H9 (cell line): ENCODE measurements around the gene TRAK2. TPM values are rescaled to one million over a fixed set of nuclear protein-coding genes. Genes with fewer than 3 reads are reported as not detected.

Experiments
- DNase-seq: peaks from one replicate; pipeline ENCODE4 v3.0.0-alpha.2; 2017
- H2AFZ ChIP-seq: one replicate; pipeline ENCODE4 v1.6.1; 2013; ENCODE audit warnings: mild to moderate bottlenecking, low read length, control low read depth, moderate library complexity
- H2AK5ac ChIP-seq: 2 replicates; pipeline ENCODE4 v1.6.1; 2013; ENCODE audit warnings: low read length, control low read depth, mixed read lengths; ENCODE audit not compliant: insufficient read length
- H2BK120ac ChIP-seq: one replicate; pipeline ENCODE4 v1.6.1; 2013; ENCODE audit warnings: low read depth, mild to moderate bottlenecking, low read length, control low read depth, inconsistent platforms; ENCODE audit not compliant: poor library complexity, severe bottlenecking
- H2BK12ac ChIP-seq: 2 replicates; pipeline ENCODE4 v1.6.1; 2013; ENCODE audit warnings: low read length, control low read depth, mixed read lengths, low read depth; ENCODE audit not compliant: insufficient read length
- H2BK15ac ChIP-seq: 2 replicates; pipeline ENCODE4 v1.6.1; 2013; ENCODE audit warnings: low read depth, low read length, control low read depth
- H2BK20ac ChIP-seq: one replicate; pipeline ENCODE4 v1.6.1; 2013; ENCODE audit warnings: low read depth, mild to moderate bottlenecking, low read length, control low read depth, inconsistent platforms; ENCODE audit not compliant: poor library complexity, severe bottlenecking
- H2BK5ac ChIP-seq: 2 replicates; pipeline ENCODE4 v1.6.1; 2013; ENCODE audit warnings: low read length, control low read depth, mixed read lengths; ENCODE audit not compliant: insufficient read length
- H3K14ac ChIP-seq: 2 replicates; pipeline ENCODE4 v1.6.1; 2013; ENCODE audit warnings: low read length, control low read depth; ENCODE audit not compliant: insufficient read depth
- H3K18ac ChIP-seq: 2 replicates; pipeline ENCODE4 v1.6.1; 2013; ENCODE audit warnings: low read depth, mild to moderate bottlenecking, mixed read lengths, low read length, control low read depth; ENCODE audit not compliant: insufficient read length
- H3K23ac ChIP-seq: 2 replicates; pipeline ENCODE4 v1.6.1; 2013; ENCODE audit warnings: low read length, control low read depth, mixed read lengths, low read depth; ENCODE audit not compliant: insufficient read length
- H3K23me2 ChIP-seq: 2 replicates; pipeline ENCODE4 v1.6.1; 2013; ENCODE audit warnings: low read depth, mild to moderate bottlenecking, mixed read lengths, low read length, control low read depth; ENCODE audit not compliant: insufficient read length, poor library complexity, severe bottlenecking
- H3K27ac ChIP-seq: 2 replicates; pipeline ENCODE4 v1.5.1; 2013; ENCODE audit warnings: low read length, control low read depth, mixed read lengths, low read depth; ENCODE audit not compliant: insufficient read length
- H3K27me3 ChIP-seq: 2 replicates; pipeline ENCODE4 v1.6.1; 2013; ENCODE audit warnings: low read length, control low read depth, inconsistent platforms; ENCODE audit not compliant: insufficient read depth
- H3K4ac ChIP-seq: 2 replicates; pipeline ENCODE4 v1.6.1; 2013; ENCODE audit warnings: low read depth, mild to moderate bottlenecking, control low read depth, inconsistent platforms, low read length, moderate library complexity
- H3K4me1 ChIP-seq: 2 replicates; pipeline ENCODE4 v1.6.1; 2013; ENCODE audit warnings: low read length, control low read depth, inconsistent platforms; ENCODE audit not compliant: insufficient read depth
- H3K4me2 ChIP-seq: 2 replicates; pipeline ENCODE4 v1.6.1; 2013; ENCODE audit warnings: low read length, control low read depth, mixed read lengths; ENCODE audit not compliant: insufficient read length, insufficient read depth
- H3K56ac ChIP-seq: 2 replicates; pipeline ENCODE4 v1.6.1; 2013; ENCODE audit warnings: low read depth, mild to moderate bottlenecking, mixed read lengths, low read length, control low read depth; ENCODE audit not compliant: insufficient read length
- H3K79me1 ChIP-seq: 2 replicates; pipeline ENCODE4 v1.6.1; 2013; ENCODE audit warnings: low read depth, mild to moderate bottlenecking, moderate library complexity, low read length, control low read depth, inconsistent platforms; ENCODE audit not compliant: insufficient read depth, poor library complexity, severe bottlenecking
- H3K79me2 ChIP-seq: 2 replicates; pipeline ENCODE4 v1.6.1; 2013; ENCODE audit warnings: low read length, control low read depth, inconsistent platforms; ENCODE audit not compliant: insufficient read depth
- H3K9ac ChIP-seq: 2 replicates; pipeline ENCODE4 v1.6.1; 2013; ENCODE audit warnings: low read length, control low read depth, mixed read lengths; ENCODE audit not compliant: insufficient read length; ENCODE audit errors: extremely low read depth
- H3K9me3 ChIP-seq: one replicate; pipeline ENCODE4 v1.6.1; 2013; ENCODE audit warnings: low read depth, low read length, inconsistent platforms; ENCODE audit not compliant: control insufficient read depth
- H3T11ph ChIP-seq: one replicate; pipeline ENCODE4 v1.6.1; 2013; ENCODE audit warnings: mild to moderate bottlenecking, low read length, control low read depth, inconsistent platforms
- H4K20me1 ChIP-seq: one replicate; pipeline ENCODE4 v1.6.1; 2013; ENCODE audit not compliant: control insufficient read depth, insufficient read length, insufficient read depth
- H4K5ac ChIP-seq: 2 replicates; pipeline ENCODE4 v1.6.1; 2013; ENCODE audit warnings: low read depth, mild to moderate bottlenecking, mixed read lengths, low read length, control low read depth; ENCODE audit not compliant: insufficient read length
- H4K8ac ChIP-seq: replicated peaks from 2 replicates; pipeline ENCODE4 v1.6.1; 2013; ENCODE audit warnings: low read length, control low read depth, mixed read lengths, low read depth; ENCODE audit not compliant: insufficient read length
- H4K91ac ChIP-seq: 2 replicates; pipeline ENCODE4 v1.6.1; 2013; ENCODE audit warnings: low read depth, mild to moderate bottlenecking, moderate library complexity, mixed read lengths, low read length, control low read depth; ENCODE audit not compliant: insufficient read length
- H3K27ac Mint-ChIP-seq, 3 experiments: 2 replicates in 2 of 3; 3 replicates in 1 of 3; pipeline ENCODE4 v1.8.0; 2020 to 2021; ENCODE audit warnings: mixed read lengths in 3 of 3, mild to moderate bottlenecking in 1 of 3, moderate library complexity in 1 of 3
- H3K27me3 Mint-ChIP-seq: 2 replicates; pipeline ENCODE4 v1.8.0; 2021; ENCODE audit warnings: low read depth, mild to moderate bottlenecking, moderate library complexity, mixed read lengths
- H3K36me3 Mint-ChIP-seq, 3 experiments: 2 replicates in 2 of 3; 3 replicates in 1 of 3; pipeline ENCODE4 v1.8.0; 2020 to 2021; ENCODE audit warnings: low read depth in 3 of 3, mixed read lengths in 3 of 3; ENCODE audit not compliant: insufficient read depth in 1 of 3
- H3K4me1 Mint-ChIP-seq, 2 experiments: 2 replicates each; pipeline ENCODE4 v1.8.0; 2020; ENCODE audit warnings: mixed read lengths in 2 of 2
- H3K4me3 Mint-ChIP-seq, 2 experiments: 2 replicates in 1 of 2; 3 replicates in 1 of 2; pipeline ENCODE4 v1.8.0; 2020 to 2021; ENCODE audit warnings: mild to moderate bottlenecking in 2 of 2, mixed read lengths in 2 of 2, moderate library complexity in 1 of 2
- H3K9me3 Mint-ChIP-seq, 2 experiments: 2 replicates in 1 of 2; 3 replicates in 1 of 2; pipeline ENCODE4 v1.8.0; 2020; ENCODE audit warnings: mild to moderate bottlenecking in 2 of 2, mixed read lengths in 2 of 2, moderate library complexity in 1 of 2
- WGBS: extraction: QIAGEN DNeasy Blood & Tissue Kit; methylation state at CpG from one replicate; pipeline ENCODE4 v1.1.7; 2013; ENCODE audit warnings: missing lambda C conversion rate, low lambda C conversion rate, mixed read lengths; ENCODE audit not compliant: insufficient read length; ENCODE audit errors: extremely low coverage; 5-methylcytosine and 5-hydroxymethylcytosine counted together
- total RNA-seq: library from RNA; stranded (reverse); gene quantifications from 2 replicates; pipeline ENCODE4 v1.2.1, GENCODE V29; 2021
- TF ChIP-seq, protein P1 (sequence below): fragments of 200-600 bp; sonication (generic); conservative IDR thresholded peaks from 3 replicates; pipeline ENCODE4 v1.8.0; 2021; ENCODE audit warnings: antibody characterized with exemption, mild to moderate bottlenecking

The TRAK2 gene
- total RNA-seq, 1 experiment from 2014 or later: 14.2 TPM

DNA sequence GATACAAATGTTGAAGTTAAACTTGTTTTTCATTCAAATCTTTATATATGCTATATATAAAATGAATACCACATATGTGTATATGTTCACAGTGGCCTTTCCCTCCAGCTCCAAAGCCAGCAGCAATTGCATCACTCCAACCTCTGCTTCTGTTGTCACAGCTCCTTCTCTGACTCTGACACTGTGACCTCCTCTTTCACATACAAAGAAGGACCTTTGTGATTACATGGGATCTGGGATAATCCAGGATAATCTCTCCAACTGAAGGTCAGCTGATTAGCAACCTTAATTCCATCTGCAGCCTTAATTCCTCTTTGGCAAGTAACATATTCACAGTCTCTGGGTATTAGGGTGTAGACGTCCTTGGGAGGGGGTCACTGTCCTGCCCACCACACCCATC is 102.5 kb downstream of the TRAK2 start:
- no peak overlapping the region for H2AFZ ChIP-seq
- Mint-ChIP-seq H3K4me3 (no peak overlapping the region), H3K27ac (0 out of 7 replicates have a peak overlapping the region, but pooled peaks of 1 of the 3 experiments have one; percentile 46), H3K9me3 (no peaks in the 10 kb centered on the region; a peak in 1 of 5 replicates), H3K27me3 (no peaks in the 10 kb centered on the region), H3K36me3 (no peaks in the 10 kb centered on the region), H3K4me1 (peaks cover under 1 to 8% of the 10 kb centered on the region in 2 experiments; a peak in 3 of 4 replicates)
- no peak overlapping the region for H2BK5ac ChIP-seq
- H3T11ph ChIP-seq: no peak overlapping the region
- H3K4me1 ChIP-seq: no peaks in the 10 kb centered on the region
- H3K14ac ChIP-seq: no peak overlapping the region
- H2BK20ac ChIP-seq: no peak overlapping the region
- TF ChIP-seq, protein P1, sequence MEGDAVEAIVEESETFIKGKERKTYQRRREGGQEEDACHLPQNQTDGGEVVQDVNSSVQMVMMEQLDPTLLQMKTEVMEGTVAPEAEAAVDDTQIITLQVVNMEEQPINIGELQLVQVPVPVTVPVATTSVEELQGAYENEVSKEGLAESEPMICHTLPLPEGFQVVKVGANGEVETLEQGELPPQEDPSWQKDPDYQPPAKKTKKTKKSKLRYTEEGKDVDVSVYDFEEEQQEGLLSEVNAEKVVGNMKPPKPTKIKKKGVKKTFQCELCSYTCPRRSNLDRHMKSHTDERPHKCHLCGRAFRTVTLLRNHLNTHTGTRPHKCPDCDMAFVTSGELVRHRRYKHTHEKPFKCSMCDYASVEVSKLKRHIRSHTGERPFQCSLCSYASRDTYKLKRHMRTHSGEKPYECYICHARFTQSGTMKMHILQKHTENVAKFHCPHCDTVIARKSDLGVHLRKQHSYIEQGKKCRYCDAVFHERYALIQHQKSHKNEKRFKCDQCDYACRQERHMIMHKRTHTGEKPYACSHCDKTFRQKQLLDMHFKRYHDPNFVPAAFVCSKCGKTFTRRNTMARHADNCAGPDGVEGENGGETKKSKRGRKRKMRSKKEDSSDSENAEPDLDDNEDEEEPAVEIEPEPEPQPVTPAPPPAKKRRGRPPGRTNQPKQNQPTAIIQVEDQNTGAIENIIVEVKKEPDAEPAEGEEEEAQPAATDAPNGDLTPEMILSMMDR: no peak
- no peak overlapping the region for H2AK5ac ChIP-seq
- no CpG with 5 or more reads among the region's 1 CpG for WGBS
- H2BK15ac ChIP-seq: no peak overlapping the region
- H4K8ac ChIP-seq: no peak overlapping the region
- no peak overlapping the region for H3K56ac ChIP-seq
- H3K9me3 ChIP-seq: no peaks in the 10 kb centered on the region
- no peaks in the 10 kb centered on the region for H4K20me1 ChIP-seq
- H2BK12ac ChIP-seq: no peak overlapping the region
- no peaks in the 10 kb centered on the region for H3K79me1 ChIP-seq
- no peak overlapping the region for H3K23ac ChIP-seq
- H3K23me2 ChIP-seq: no peaks in the 10 kb centered on the region
- no peak overlapping the region for H3K9ac ChIP-seq
- H3K27ac ChIP-seq: no peak overlapping the region
- DNase-seq: no peak
- H3K79me2 ChIP-seq: no peaks in the 10 kb centered on the region
- H3K4ac ChIP-seq: no peak overlapping the region
- no peak overlapping the region for H4K91ac ChIP-seq
- H4K5ac ChIP-seq: no peak overlapping the region
- no peak overlapping the region for H3K4me2 ChIP-seq
- H2BK120ac ChIP-seq: no peak overlapping the region
- H3K18ac ChIP-seq: no peak overlapping the region
- H3K27me3 ChIP-seq: no peaks in the 10 kb centered on the region
